ENCODE data around the gene CLMN. TPM values are rescaled to one million over a fixed set of nuclear protein-coding genes. Genes with fewer than 3 reads are reported as not detected.
A peak's percentile ranks its signal among the peaks of the same experiment; 100 is the strongest.

The CLMN gene
- total RNA-seq, 1 donor = 1.1 TPM

GRCh38 chr14:95147597-95147996 lies 172.1 kb downstream of the CLMN start:
- H3K4me3 ChIP-seq (ENCODE audit: insufficient read depth, low read length) = no peak overlapping the region
- peaks cover 98% of the 10 kb centered on the region for H3K79me2 ChIP-seq (ENCODE audit: insufficient read depth, low read length)
- no peak for TF ChIP-seq CTCF (IDR thresholded peaks at IDR 0.05; ENCODE audit: extremely low read depth, low read depth, low read length)
- no peaks in the 10 kb centered on the region for H3K4me1 ChIP-seq (ENCODE audit: insufficient read depth, low read length)
- H4K20me1 ChIP-seq (ENCODE audit: insufficient read depth, low read length) = peaks cover 51% of the 10 kb centered on the region
- no peaks in the 10 kb centered on the region for H3K27me3 ChIP-seq (ENCODE audit: insufficient read depth, low read length)
- H3K36me3 ChIP-seq (ENCODE audit: insufficient read depth, low read length) = no peaks in the 10 kb centered on the region
- no peaks in the 10 kb centered on the region for H3K9me3 ChIP-seq (ENCODE audit: low read depth, low read length)
- no peak overlapping the region for H3K4me2 ChIP-seq (ENCODE audit: insufficient read depth, low read length)
- no peak overlapping the region for H3K27ac ChIP-seq (ENCODE audit: low read depth, low read length)
- DNase-seq (ENCODE audit: insufficient read length, low spot score, missing footprints) = no peak
- H2AFZ ChIP-seq (ENCODE audit: low read length) = no peak overlapping the region

- H3K4me3 ChIP-seq (ENCODE audit: insufficient read depth, low read length) = no peak overlapping the region
- H3K36me3 ChIP-seq (ENCODE audit: insufficient read depth, low read length) = no peaks in the 10 kb centered on the region
- peaks cover 3% of the 10 kb centered on the region for H3K4me1 ChIP-seq (ENCODE audit: insufficient read depth, low read length)
- no peak for DNase-seq (ENCODE audit: insufficient read length, low spot score, missing footprints)
- H2AFZ ChIP-seq (ENCODE audit: low read length) = no peak overlapping the region
- H3K4me2 ChIP-seq (ENCODE audit: insufficient read depth, low read length) = no peak overlapping the region
- no peaks in the 10 kb centered on the region for H3K9me3 ChIP-seq (ENCODE audit: low read depth, low read length)
- TF ChIP-seq CTCF (IDR thresholded peaks at IDR 0.05; ENCODE audit: extremely low read depth, low read depth, low read length) = no peak
- peaks cover 44% of the 10 kb centered on the region for H4K20me1 ChIP-seq (ENCODE audit: insufficient read depth, low read length)
- H3K27ac ChIP-seq (ENCODE audit: low read depth, low read length) = no peak overlapping the region
- H3K79me2 ChIP-seq (ENCODE audit: insufficient read depth, low read length) = peaks cover 98% of the 10 kb centered on the region
- no peaks in the 10 kb centered on the region for H3K27me3 ChIP-seq (ENCODE audit: insufficient read depth, low read length)
Observed at GRCh38 chr14:95146079-95146771, 173.5 kb downstream of the CLMN start.

- Histone ChIP-seq H3K4me1 (ENCODE audit: insufficient read depth, low read length) (peaks cover 16% of the 10 kb centered on the region), H3K36me3 (ENCODE audit: insufficient read depth, low read length) (no peaks in the 10 kb centered on the region), H3K4me2 (ENCODE audit: insufficient read depth, low read length) (no peak overlapping the region), H3K27ac (ENCODE audit: low read depth, low read length) (no peak overlapping the region), H3K79me2 (ENCODE audit: insufficient read depth, low read length) (peaks cover 97% of the 10 kb centered on the region), H3K9me3 (ENCODE audit: low read depth, low read length) (no peaks in the 10 kb centered on the region), H3K27me3 (ENCODE audit: insufficient read depth, low read length) (no peaks in the 10 kb centered on the region), H2AFZ (ENCODE audit: low read length) (no peak overlapping the region), H3K4me3 (ENCODE audit: insufficient read depth, low read length) (no peak overlapping the region), H4K20me1 (ENCODE audit: insufficient read depth, low read length) (peaks cover 45% of the 10 kb centered on the region)
- TF ChIP-seq CTCF (IDR thresholded peaks at IDR 0.05; ENCODE audit: extremely low read depth, low read depth, low read length) = no peak
- no peak for DNase-seq (ENCODE audit: insufficient read length, low spot score, missing footprints)
Observed at GRCh38 chr14:95144849-95145248, 174.9 kb downstream of the CLMN start.

GRCh38 chr14:95143808-95144620 lies 175.7 kb downstream of the CLMN start:
- no peak for DNase-seq (ENCODE audit: insufficient read length, low spot score, missing footprints)
- TF ChIP-seq CTCF (IDR thresholded peaks at IDR 0.05; ENCODE audit: extremely low read depth, low read depth, low read length) = no peak
- Histone ChIP-seq H3K4me3 (ENCODE audit: insufficient read depth, low read length) (no peak overlapping the region), H3K4me1 (ENCODE audit: insufficient read depth, low read length) (peaks cover 16% of the 10 kb centered on the region), H3K36me3 (ENCODE audit: insufficient read depth, low read length) (no peaks in the 10 kb centered on the region), H3K27me3 (ENCODE audit: insufficient read depth, low read length) (no peaks in the 10 kb centered on the region), H3K79me2 (ENCODE audit: insufficient read depth, low read length) (peaks cover 97% of the 10 kb centered on the region), H3K27ac (ENCODE audit: low read depth, low read length) (no peak overlapping the region), H2AFZ (ENCODE audit: low read length) (no peak overlapping the region), H3K9me3 (ENCODE audit: low read depth, low read length) (no peaks in the 10 kb centered on the region), H3K4me2 (ENCODE audit: insufficient read depth, low read length) (peak overlapping the region; percentile 30), H4K20me1 (ENCODE audit: insufficient read depth, low read length) (peaks cover 43% of the 10 kb centered on the region)
